Psoas muscle (tissue), 8 donors: ENCODE data around the gene FBXO36. TPM values are rescaled to one million over a fixed set of nuclear protein-coding genes. Genes with fewer than 3 reads are reported as not detected.
"Not testable (repeated sequence)": the region's sequence is repeated elsewhere in the genome, so short reads cannot be mapped to it uniquely, and the experiment has no call there.

Experiments used
- ATAC-seq, 4 donors: fragments of 200-7000 bp; cut with Tn5 transposase; one replicate each; pipeline ENCODE4 v1.9.1; 2020; ENCODE audit warnings: moderate library complexity in 3 of 4, mild to moderate bottlenecking in 2 of 4
- DNase-seq, 2 donors: peaks; one replicate each; pipeline ENCODE4 v3.0.0-alpha.2; 2020
- H3K27ac ChIP-seq: fragments of 200-600 bp; one replicate; pipeline ENCODE4 v1.8.0; 2022
- H3K27me3 ChIP-seq, 3 donors: fragments of 200-600 bp in 1 of 3; one replicate each; pipeline versions ENCODE4 v1.6.1 to v1.8.0; 2013 to 2022; ENCODE audit warnings: low read length in 2 of 3, mild to moderate bottlenecking in 2 of 3, moderate library complexity in 1 of 3; ENCODE audit not compliant: insufficient read depth in 3 of 3
- H3K36me3 ChIP-seq, 2 donors: fragments of 200-600 bp in 1 of 2; one replicate each; pipeline versions ENCODE4 v1.6.1 to v1.8.0; 2013 to 2022; ENCODE audit warnings: low read depth in 1 of 2, mild to moderate bottlenecking in 1 of 2, moderate library complexity in 1 of 2; ENCODE audit not compliant: insufficient read depth in 1 of 2
- H3K4me1 ChIP-seq: fragments of 200-600 bp; one replicate; pipeline ENCODE4 v1.8.0; 2022
- H3K4me3 ChIP-seq: fragments of 200-600 bp; one replicate; pipeline ENCODE4 v1.8.0; 2022; ENCODE audit warnings: mild to moderate bottlenecking
- H3K9me3 ChIP-seq: fragments of 200-600 bp; one replicate; pipeline ENCODE4 v1.8.0; 2022
- WGBS, 3 donors: extraction: QIAGEN DNeasy Blood & Tissue Kit; methylation state at CpG; one replicate each; pipeline versions ENCODE4 v1.1.6 to v1.1.7; 2013; 5-methylcytosine and 5-hydroxymethylcytosine counted together
- intact Hi-C, 2 donors: fragments of 100-400 bp; cut with DNase I; formaldehyde crosslinking; loops; one replicate each; pipeline versions ENCODE4 v1.11.0 to v1.14.2; 2022
- polyA plus RNA-seq, 3 donors: library from polyadenylated mRNA; stranded (reverse); fragments of 200-250 nt; gene quantifications; one replicate each; pipeline ENCODE4 v1.2.3, GENCODE V29; 2013
- total RNA-seq, 4 donors: library from RNA; stranded (reverse); fragmentation: NEBNext Ultra II Directional in 2 of 4; extraction: Animal tissue kit (Norgen Biotek cat#: 25700) in 2 of 4; gene quantifications; one replicate each; pipeline versions ENCODE4 v1.2.1 to v1.2.4, GENCODE V29; 2021 to 2023
- TF ChIP-seq, protein P1 (sequence below): fragments of 200-600 bp; IDR thresholded peaks from one replicate; pipeline ENCODE4 v1.8.0; 2022; ENCODE audit warnings: antibody characterized with exemption
- donor health status: healthy with polysubstance abuse.
- donor health status: DM: no; HTN: no; CAD: no; lungs with moderate emphysema.
- donor health status: Bipolar disorder and iron deficiency.
- donor health status: healthy.
- donor health status: DM: yes; HTN: yes; CAD: no.
- donor health status: DM: no; HTN: no; CAD: no.
- donor health status: DM: no; HTN: no; CAD: no.
- donor health status: DM: yes; HTN: yes; CAD: no.

The FBXO36 gene
- total and polyA plus RNA-seq, 7 donors = 0.21 to 1.2 (median 0.60) TPM

DNA sequence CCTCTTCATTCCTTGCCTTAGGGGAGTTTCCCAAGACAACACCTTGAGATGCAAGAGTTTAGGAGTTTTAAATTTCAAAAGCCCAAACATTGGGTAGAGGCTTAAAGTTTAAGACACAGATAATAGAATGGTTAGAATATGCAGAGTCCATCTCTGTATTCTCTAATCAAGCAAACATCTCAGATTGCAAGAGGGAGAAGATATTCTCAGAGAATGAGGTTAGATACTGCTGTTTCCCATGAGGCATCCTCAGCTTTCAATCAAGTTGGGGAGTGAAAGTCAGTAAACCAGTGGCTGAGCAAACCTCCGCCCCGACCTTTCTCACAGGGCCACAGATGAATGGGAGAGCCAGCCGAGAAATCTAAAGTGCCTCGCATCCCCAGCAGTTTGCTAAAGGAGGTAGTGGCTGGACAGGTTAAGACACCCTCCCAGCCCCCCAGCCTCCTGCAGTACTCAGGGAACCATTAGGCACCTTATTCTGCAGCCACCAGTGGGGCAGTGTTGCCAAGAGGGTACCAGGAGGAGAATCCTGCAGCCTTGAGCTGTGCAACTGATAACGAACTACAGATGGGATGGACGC is 30.0 kb downstream of the FBXO36 start:
- H3K4me3 ChIP-seq = no peak overlapping the region
- no peaks in the 10 kb centered on the region for H3K9me3 ChIP-seq
- H3K27ac ChIP-seq = no peak overlapping the region
- DNase-seq = no peak
- TF ChIP-seq, protein P1, sequence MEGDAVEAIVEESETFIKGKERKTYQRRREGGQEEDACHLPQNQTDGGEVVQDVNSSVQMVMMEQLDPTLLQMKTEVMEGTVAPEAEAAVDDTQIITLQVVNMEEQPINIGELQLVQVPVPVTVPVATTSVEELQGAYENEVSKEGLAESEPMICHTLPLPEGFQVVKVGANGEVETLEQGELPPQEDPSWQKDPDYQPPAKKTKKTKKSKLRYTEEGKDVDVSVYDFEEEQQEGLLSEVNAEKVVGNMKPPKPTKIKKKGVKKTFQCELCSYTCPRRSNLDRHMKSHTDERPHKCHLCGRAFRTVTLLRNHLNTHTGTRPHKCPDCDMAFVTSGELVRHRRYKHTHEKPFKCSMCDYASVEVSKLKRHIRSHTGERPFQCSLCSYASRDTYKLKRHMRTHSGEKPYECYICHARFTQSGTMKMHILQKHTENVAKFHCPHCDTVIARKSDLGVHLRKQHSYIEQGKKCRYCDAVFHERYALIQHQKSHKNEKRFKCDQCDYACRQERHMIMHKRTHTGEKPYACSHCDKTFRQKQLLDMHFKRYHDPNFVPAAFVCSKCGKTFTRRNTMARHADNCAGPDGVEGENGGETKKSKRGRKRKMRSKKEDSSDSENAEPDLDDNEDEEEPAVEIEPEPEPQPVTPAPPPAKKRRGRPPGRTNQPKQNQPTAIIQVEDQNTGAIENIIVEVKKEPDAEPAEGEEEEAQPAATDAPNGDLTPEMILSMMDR = no peak
- H3K4me1 ChIP-seq = no peaks in the 10 kb centered on the region
- no peak for ATAC-seq
- intact Hi-C loops = no loop called here
- 89 to 91% (median 90%) methylated on average over 6 of the region's 6 CpGs for WGBS, 3 donors
- no peaks in the 10 kb centered on the region for H3K27me3 ChIP-seq
- no peaks in the 10 kb centered on the region for H3K36me3 ChIP-seq

GRCh38 chr2:229955663-229956062 is 33.4 kb downstream of the FBXO36 start:
- no peaks in the 10 kb centered on the region for H3K9me3 ChIP-seq
- ATAC-seq (no peak), DNase-seq (no peak)
- TF ChIP-seq, protein P1 = no peak
- 76 to 82% (median 79%) methylated on average over 1 of the region's 1 CpG for WGBS, 3 donors
- no peak overlapping the region for H3K27ac ChIP-seq
- no peaks in the 10 kb centered on the region for H3K4me1 ChIP-seq
- H3K36me3 ChIP-seq = no peaks in the 10 kb centered on the region
- no peaks in the 10 kb centered on the region for H3K27me3 ChIP-seq
- intact Hi-C loops = no loop called here
- H3K4me3 ChIP-seq = no peak overlapping the region

DNA sequence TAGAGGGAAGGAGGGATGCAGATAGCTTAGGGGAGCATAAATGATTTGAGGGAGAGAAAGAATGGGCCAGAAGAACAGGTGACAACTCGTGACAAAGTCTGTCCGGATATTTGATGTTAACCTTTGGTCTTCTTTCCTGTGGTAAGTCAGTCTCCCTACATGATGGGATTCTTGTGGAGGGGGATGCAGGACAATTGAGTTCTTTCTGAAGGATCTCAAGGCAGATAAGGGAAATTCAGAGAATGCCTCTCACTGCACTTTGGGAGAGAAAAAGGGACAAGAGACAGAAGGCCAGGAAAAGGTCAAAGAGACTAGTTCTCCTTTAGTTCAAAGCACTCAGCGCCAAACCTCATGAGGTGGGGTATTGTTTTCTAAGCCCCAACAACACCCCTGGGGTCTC is 34.2 kb downstream of the FBXO36 start:
- no peaks in the 10 kb centered on the region for H3K36me3 ChIP-seq
- intact Hi-C loops = no loop called here
- DNase-seq (no peak), ATAC-seq (no peak)
- no peaks in the 10 kb centered on the region for H3K9me3 ChIP-seq
- no peak overlapping the region for H3K27ac ChIP-seq
- H3K4me3 ChIP-seq = no peak overlapping the region
- TF ChIP-seq, protein P1 = no peak
- no peaks in the 10 kb centered on the region for H3K4me1 ChIP-seq
- WGBS, 3 donors = 76 to 79% (median 76%) methylated on average over 3 of the region's 3 CpGs
- H3K27me3 ChIP-seq = no peaks in the 10 kb centered on the region

DNA sequence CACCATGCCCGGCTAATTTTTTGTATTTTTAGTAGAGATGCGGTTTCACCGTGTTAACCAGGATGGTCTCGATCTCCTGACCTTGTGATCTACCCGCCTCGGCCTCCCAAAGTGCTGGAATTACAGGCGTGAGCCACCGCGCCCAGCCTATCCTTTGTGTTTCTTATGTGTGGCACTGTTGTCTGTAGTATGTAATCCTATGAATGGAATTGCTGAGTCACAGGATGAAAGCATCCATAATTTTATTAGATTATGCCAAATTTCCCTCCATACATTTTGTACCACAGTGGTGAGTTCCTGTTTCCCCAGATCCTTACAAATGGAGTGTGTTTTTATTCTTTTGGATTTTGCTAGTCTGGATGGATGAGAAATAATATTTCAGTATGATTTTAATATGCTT is 41.3 kb downstream of the FBXO36 start:
- ATAC-seq, H3K36me3 ChIP-seq, H3K4me1 ChIP-seq, intact Hi-C loops, H3K27me3 ChIP-seq, DNase-seq, H3K27ac ChIP-seq, H3K4me3 ChIP-seq, H3K9me3 ChIP-seq: not testable (repeated sequence)
- 91 to 97% (median 95%) methylated on average over 8 to 9 of the region's 9 CpGs for WGBS, 3 donors

DNA sequence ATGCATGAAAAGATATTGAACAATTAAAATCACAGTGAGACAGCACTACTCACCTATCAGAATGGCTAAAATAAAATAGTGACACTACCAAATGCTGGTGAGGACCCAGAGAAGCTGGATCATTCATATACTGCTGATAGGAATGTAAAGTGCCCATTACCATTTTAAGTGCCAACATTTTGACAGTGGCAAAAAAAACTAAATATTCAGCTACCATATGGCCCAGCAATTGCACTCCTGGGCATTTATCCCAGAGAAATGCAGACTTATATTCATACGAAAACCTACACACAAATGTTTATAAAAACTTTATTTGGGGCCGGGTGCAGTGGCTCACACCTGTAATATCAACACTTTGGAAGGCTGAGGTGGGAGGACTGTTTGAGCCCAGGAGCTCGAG is 47.6 kb downstream of the FBXO36 start:
- no peaks in the 10 kb centered on the region for H3K36me3 ChIP-seq
- TF ChIP-seq, protein P1 = no peak
- no peak for DNase-seq
- intact Hi-C loops = no loop called here
- H3K9me3 ChIP-seq = no peaks in the 10 kb centered on the region
- 85 to 91% (median 86%) methylated on average over 3 of the region's 3 CpGs for WGBS, 3 donors
- H3K27me3 ChIP-seq = no peaks in the 10 kb centered on the region
- H3K4me3 ChIP-seq = no peak overlapping the region
- H3K4me1 ChIP-seq = no peaks in the 10 kb centered on the region
- no peak for ATAC-seq
- H3K27ac ChIP-seq = no peak overlapping the region
